GM13976 (cell line): ENCODE results near the gene RPS6KA4.

Experiments
- DNase-seq: peaks from one replicate; pipeline ENCODE4 v3.0.0; 2012; ENCODE audit warnings: low spot score
- in situ Hi-C: fragments of 300-500 bp; cut with MboI; formaldehyde crosslinking; loops from one replicate; pipeline ENCODE4 v1.12.0; 2022; ENCODE audit warnings: low sequenced_read_pairs, mixed read lengths, inconsistent platforms; ENCODE audit not compliant: unreplicated experiment
- TF ChIP-seq, protein P1 (sequence below): IDR thresholded peaks from 2 replicates; pipeline ENCODE4 v1.5.1; 2012; ENCODE audit warnings: borderline replicate concordance, mild to moderate bottlenecking; ENCODE audit not compliant: insufficient read depth; ENCODE audit errors: extremely low read depth, missing control alignments, control extremely low read depth

The RPS6KA4 gene

DNA sequence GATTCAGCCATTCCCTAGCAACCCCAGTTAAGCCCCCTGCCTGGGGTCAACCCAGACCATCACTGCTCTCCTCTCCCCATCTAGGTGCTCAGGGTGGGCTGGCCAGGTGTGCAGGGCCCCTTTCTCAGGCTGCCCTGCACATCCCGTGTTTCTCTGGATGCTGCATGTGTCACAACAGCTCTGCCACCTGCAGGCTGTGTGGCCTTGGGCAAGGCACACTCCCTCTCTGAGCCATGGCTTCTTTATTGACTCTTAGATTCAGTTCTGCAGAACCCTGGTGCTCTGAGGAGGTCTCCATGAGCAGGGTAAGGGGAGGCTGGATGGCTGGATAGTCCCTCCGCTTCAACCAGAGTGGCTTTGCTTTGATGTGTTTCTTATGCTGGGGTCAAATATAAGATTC lies 24.6 kb downstream of the RPS6KA4 start:
- no peak for DNase-seq
- in situ Hi-C loops = no loop called here
- TF ChIP-seq, protein P1, sequence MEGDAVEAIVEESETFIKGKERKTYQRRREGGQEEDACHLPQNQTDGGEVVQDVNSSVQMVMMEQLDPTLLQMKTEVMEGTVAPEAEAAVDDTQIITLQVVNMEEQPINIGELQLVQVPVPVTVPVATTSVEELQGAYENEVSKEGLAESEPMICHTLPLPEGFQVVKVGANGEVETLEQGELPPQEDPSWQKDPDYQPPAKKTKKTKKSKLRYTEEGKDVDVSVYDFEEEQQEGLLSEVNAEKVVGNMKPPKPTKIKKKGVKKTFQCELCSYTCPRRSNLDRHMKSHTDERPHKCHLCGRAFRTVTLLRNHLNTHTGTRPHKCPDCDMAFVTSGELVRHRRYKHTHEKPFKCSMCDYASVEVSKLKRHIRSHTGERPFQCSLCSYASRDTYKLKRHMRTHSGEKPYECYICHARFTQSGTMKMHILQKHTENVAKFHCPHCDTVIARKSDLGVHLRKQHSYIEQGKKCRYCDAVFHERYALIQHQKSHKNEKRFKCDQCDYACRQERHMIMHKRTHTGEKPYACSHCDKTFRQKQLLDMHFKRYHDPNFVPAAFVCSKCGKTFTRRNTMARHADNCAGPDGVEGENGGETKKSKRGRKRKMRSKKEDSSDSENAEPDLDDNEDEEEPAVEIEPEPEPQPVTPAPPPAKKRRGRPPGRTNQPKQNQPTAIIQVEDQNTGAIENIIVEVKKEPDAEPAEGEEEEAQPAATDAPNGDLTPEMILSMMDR = no peak

DNA sequence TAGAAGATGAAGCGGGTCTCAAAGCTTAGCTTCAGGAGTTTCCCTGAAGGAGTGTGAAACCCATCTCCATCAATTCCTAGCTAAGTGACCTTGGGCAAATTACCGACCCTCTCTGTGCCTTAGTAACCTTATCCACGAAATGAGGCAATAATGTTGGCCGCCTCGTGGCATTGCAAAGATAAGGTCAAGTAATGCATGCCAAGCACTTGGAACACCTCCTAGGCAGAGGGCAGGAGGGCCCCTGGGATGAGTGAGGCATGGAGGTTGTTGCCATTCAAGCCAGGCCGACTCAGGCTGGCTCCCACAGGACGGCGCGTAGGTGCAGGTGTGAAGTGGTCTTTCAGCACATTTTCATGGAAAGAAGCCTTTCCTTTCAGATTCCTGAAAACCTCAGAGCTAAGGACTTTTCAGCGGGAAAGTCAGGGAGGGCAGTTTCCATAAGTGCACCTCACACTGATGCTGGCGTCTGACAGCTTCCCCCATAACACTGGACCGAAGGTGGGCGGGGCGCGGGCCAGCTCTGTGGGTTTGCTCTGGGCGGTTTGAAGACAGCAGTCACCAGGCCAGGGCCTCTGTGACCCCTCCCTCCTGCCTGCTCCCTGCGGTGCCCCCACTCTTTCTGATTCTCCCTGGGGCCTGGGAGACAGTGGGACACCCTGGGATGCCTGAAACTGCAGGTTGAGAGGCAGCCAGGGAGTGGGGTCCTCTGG lies 25.2 kb downstream of the RPS6KA4 start:
- in situ Hi-C loops = no loop called here
- TF ChIP-seq, protein P1 = no peak
- DNase-seq = no peak

DNA sequence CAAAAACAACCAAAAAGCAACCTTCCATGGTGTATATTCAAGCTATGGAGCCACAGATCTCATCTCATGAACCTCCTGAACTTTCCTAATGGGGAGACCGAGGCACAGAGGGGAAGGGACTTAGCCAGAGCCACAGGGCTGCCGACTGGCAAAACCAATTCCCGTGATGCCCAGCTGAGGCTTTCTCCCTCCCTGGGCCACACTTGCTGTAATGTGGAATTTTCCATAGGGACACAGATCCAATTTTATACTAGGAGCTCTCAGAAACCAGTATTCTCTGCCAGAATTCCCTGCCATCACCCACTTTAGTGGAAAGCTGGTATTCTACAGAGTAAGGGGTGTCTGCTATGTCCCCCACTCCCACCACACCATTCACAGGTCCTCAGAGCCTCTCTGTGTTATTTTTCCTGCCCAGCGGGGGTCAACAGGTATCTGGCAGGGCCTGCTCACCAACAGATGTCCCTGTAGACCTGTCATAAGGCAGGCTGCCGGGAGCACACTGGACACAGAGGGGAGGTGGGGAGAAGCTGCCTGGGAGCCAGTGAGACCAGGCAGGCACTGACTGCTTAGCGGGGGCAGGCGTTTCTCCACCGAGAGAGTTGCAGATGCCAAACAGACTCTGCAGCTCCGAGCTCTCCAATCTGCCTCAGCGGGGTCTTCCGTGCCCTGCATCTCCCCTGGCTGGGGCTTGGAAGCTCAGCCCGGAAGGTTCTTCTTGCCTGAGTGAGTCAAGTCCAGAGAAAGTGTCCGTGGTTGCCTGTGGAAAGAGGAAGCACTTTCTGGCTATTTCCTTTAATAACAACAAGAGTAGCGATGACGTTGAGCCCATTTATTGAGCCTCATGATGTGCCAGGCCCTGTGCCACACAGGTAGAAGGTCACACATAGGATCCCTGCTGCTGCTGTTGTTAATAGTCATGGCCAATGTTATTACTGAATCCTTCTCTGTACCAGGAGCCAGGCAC lies 26.3 kb downstream of the RPS6KA4 start:
- DNase-seq = no peak
- TF ChIP-seq, protein P1 = no peak

DNA sequence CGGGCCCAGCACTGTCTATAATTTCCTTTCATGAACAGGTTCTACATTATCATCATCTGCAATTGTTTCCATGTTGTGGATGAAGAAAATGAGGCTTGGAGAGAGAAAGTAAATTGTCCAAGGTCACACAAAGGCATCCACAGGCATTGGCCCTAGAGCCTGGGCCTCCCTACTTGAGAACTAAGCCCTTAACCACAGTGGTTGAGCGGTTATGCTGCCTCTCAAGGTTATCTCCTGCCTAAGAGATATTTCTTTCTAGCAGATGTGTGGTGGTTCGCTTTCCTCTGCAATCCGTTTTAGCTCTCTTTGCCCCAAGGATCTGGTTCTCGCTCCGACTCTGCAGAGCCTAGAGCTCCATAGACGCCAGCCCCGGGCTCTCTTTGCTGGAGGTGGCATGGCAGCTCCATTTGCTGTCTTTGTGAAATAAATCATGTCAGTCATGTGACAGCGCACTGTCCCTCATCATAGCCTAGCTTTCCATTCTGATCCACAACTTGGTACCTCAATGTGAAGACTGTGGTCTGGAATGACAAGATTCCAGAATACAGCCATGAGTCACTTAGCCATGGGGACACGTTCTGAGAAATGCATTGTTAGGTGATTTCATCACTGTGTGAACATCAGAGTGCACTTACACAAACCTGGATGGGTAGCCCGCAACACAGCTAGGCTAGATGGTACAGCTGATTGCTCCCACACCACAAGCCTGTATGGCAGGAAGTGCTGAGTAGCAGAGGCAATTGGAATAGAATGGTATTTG lies 27.2 kb downstream of the RPS6KA4 start:
- no peak for DNase-seq
- TF ChIP-seq, protein P1 = no peak
- in situ Hi-C loops = no loop called here

More for the DNA sequence above, 26.3 kb downstream of the RPS6KA4 start:
- in situ Hi-C loops = no loop called here

DNA sequence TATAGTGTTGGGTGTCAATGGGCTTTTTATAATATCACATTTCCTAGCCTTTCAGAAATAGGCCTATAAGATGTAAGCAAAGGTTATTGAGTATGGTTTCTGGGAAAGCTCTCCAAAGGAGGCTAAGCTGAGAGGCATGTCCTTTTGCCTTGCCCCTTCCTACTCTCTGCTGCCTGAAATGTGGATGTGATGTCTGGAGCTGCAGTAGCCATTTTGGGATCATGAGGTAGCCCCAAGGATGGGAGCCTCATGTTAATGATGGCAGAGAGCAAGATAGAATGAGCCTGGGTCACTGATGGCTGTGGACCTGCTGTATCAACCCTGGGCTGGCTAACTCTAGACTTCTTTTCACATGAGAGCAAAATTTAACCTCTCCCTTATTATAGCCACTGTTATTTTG lies 29.0 kb downstream of the RPS6KA4 start:
- TF ChIP-seq, protein P1 = no peak
- in situ Hi-C loops = no loop called here
- no peak for DNase-seq

DNA sequence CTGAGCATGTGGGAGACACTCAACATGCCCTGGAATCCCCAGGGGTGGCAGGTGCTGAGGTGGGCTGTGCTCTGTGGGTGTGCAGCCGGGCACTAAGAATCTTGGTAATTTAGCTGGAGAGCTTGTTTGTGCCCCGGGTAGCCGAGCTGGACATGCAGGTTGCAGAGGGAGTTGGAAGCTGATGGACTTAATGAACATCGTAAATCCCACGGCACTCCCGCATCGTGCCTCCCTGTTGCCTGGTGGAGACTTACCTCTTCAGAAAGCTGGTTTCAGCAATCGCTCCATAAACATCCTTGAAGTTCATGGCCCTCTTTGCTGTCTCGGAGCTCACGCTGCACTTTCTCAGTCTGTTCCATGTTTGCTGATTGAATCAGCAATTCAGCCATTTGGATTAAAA lies 29.9 kb downstream of the RPS6KA4 start:
- in situ Hi-C loops = no loop called here
- TF ChIP-seq, protein P1 = no peak
- no peak for DNase-seq
